Naive B cell (primary cell): Measurements from ENCODE around the gene DOCK3. TPM values are rescaled to one million over a fixed set of nuclear protein-coding genes. Genes with fewer than 3 reads are reported as not detected.
"Not testable (repeated sequence)": the region's sequence is repeated elsewhere in the genome, so short reads cannot be mapped to it uniquely, and the experiment has no call there.

Experiments
- ATAC-seq, 2 donors: fragments of 150-1000 bp; cut with Tn5 transposase; 2 replicates each; pipeline ENCODE4 v1.10.0; 2021; ENCODE audit warnings: low read depth in 2 of 2, mild to moderate bottlenecking in 2 of 2, moderate library complexity in 2 of 2
- DNase-seq: peaks from one replicate; pipeline ENCODE4 v3.0.0; 2022
- H3K27ac Mint-ChIP-seq, 6 donors: one replicate each; pipeline ENCODE4 v1.8.0; 2020 to 2022; ENCODE audit warnings: mild to moderate bottlenecking in 6 of 6, mixed read lengths in 6 of 6, moderate library complexity in 5 of 6, inconsistent platforms in 2 of 6
- H3K27me3 Mint-ChIP-seq, 3 donors: one replicate each; pipeline ENCODE4 v1.8.0; 2021 to 2022; ENCODE audit warnings: mixed read lengths in 3 of 3, mild to moderate bottlenecking in 1 of 3
- H3K36me3 Mint-ChIP-seq, 2 donors: one replicate each; pipeline ENCODE4 v1.8.0; 2020 to 2022; ENCODE audit warnings: mixed read lengths in 2 of 2, inconsistent platforms in 1 of 2, mild to moderate bottlenecking in 1 of 2
- H3K4me1 Mint-ChIP-seq, 3 donors: one replicate each; pipeline ENCODE4 v1.8.0; 2020 to 2022; ENCODE audit warnings: mixed read lengths in 3 of 3, inconsistent platforms in 1 of 3, mild to moderate bottlenecking in 1 of 3, moderate library complexity in 1 of 3
- H3K4me3 Mint-ChIP-seq, 8 donors: one replicate each; pipeline ENCODE4 v1.8.0; 2020 to 2022; ENCODE audit warnings: mild to moderate bottlenecking in 8 of 8, mixed read lengths in 8 of 8, moderate library complexity in 8 of 8, inconsistent platforms in 2 of 8
- H3K9me3 Mint-ChIP-seq, 7 donors: one replicate each; pipeline ENCODE4 v1.8.0; 2020 to 2022; ENCODE audit warnings: mixed read lengths in 7 of 7, mild to moderate bottlenecking in 5 of 7, inconsistent platforms in 2 of 7, moderate library complexity in 1 of 7
- polyA plus RNA-seq, 6 donors: library from polyadenylated mRNA; unstranded; fragments of 300-500 nt; fragmentation: Illumina TruSeq; gene quantifications; one replicate each; pipeline ENCODE4 v1.2.3, GENCODE V29; 2021; ENCODE audit warnings: low read depth in 6 of 6

Gene DOCK3
- polyA plus RNA-seq, 6 donors from 2014 or later = 0.03 to 0.04 (median 0.04) TPM; not detected in 3

DNA sequence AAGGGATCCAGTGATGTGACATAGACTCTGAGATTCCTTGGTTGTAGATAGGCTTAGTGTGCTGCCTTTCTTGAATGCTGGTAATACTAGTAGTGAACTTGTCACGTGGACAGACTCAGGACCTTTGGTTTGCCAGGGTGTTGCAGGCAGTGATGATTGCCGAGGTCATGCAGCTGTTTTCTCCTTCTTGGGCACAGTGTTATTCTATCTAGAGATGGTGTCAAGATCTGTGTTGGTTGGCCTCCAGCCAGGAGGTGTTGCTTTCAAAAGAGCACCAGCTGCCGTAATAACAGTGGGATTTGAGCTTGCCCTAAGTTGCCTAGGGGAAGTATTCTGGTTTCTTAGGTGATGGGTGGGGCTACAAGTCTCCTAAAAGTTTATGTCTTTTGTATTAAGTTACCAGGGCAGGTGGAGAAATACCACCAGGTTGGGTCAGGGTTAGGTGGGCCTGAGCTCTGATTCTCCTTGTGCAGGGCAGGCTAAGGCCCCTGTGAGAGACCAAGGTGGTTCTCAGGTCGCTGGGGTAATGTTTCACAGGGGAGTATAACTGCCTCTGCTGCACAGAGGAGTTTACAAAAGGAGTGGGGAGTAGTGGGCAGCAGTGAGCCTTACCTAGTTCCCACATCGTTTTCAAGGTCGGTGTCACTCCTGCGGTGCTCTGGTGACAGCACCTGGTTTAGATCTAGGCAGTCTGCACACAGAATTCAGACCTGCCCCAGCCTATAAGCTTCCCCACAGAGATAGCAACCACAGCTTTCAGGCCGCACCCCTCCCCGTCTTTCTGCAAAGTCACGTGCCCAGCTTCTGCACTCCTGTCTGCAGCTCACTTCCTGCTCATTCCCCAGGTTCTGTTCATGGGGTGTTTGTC lies 350.3 kb downstream of the DOCK3 start:
- Mint-ChIP-seq H3K36me3 (no peaks in the 10 kb centered on the region), H3K4me3 (peak overlapping the region in 1 of 8 donors; percentile 7), H3K4me1 (peaks cover 0 to 12% (median 5%) of the 10 kb centered on the region in 3 donors), H3K9me3 (peaks cover 0 to 10% (median 2%) of the 10 kb centered on the region in 7 donors), H3K27me3 (peaks cover 3 to 4% (median 4%) of the 10 kb centered on the region in 3 donors), H3K27ac (peak overlapping the region in 1 of 6 donors; percentile 69)
- ATAC-seq (peak in 1 of 2 donors; percentile 47), DNase-seq (peak; percentile 1)

DNA sequence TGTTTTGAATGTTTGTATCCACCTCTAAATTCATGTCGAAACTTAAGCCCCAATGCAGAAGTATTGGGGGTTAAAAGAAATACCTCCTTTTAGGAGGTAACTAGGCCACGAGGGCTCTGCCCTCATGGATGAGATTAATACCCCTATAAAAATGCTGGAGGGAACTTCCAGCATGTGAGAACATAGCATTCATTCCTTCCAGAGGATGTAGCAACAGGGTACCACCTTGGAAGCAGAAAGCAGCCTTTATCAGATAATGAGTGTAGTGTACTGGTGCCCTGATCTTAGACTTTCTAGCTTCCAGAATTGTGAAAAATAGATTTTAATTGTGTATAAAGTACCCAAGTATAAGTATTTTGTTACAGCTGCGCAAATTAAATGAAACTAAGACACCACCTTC lies 356.9 kb downstream of the DOCK3 start:
- no peaks in the 10 kb centered on the region for H3K36me3 Mint-ChIP-seq
- DNase-seq (no peak), ATAC-seq (no peak)
- H3K4me3 Mint-ChIP-seq = no peak overlapping the region
- no peaks in the 10 kb centered on the region for H3K4me1 Mint-ChIP-seq
- H3K27me3 Mint-ChIP-seq = peaks cover 1 to 26% (median 10%) of the 10 kb centered on the region in 3 donors
- no peak overlapping the region for H3K27ac Mint-ChIP-seq
- peaks cover 0 to 15% (median 5%) of the 10 kb centered on the region in 7 donors for H3K9me3 Mint-ChIP-seq

DNA sequence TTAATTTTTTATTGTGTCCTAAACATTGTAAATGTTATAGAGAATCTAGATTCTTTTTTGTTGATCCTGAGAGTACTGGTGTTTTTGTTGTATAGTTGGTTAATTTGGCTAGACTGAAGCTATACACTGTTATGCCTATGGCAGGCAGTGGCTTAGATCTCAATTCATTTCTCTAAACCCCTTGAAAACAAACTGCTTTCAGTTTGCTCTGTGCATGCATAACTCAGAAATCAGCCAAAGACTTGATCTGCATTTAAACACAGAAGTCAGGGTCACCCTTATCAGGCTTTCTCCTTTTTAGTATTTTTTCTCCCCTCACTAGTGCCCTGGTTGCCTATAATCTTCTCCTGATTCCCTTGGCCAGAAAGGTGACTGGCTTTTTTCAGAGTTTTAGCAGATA lies 360.9 kb downstream of the DOCK3 start:
- no peak for DNase-seq
- ATAC-seq = no peak
- Mint-ChIP-seq H3K27ac (no peak overlapping the region), H3K4me1 (no peaks in the 10 kb centered on the region), H3K27me3 (peaks cover 8 to 36% (median 17%) of the 10 kb centered on the region in 3 donors), H3K4me3 (no peak overlapping the region), H3K36me3 (no peaks in the 10 kb centered on the region), H3K9me3 (peaks cover 0 to 15% (median 3%) of the 10 kb centered on the region in 7 donors)

DNA sequence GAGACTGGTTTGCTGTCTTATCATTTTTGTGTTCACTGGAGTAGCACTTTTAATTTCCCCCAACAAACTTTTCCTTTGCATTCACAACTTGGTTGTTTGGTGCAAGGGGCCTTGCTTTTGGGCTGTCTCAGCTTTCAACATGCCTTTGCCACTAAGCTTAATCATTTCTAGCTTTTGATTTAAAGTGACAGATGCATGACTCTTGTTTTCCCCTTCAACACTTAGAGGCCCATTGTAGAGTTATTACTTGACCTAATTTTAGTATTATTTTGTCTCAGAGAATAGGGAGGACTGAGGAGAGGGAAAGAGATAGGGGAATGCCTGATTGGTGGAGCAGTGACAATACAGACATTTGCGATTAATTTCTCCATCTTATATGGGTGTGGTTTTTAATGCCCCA lies 370.3 kb downstream of the DOCK3 start:
- H3K27me3 Mint-ChIP-seq = peaks cover 13 to 18% (median 16%) of the 10 kb centered on the region in 3 donors
- DNase-seq (no peak), ATAC-seq (no peak)
- H3K4me1 Mint-ChIP-seq = no peaks in the 10 kb centered on the region
- no peak overlapping the region for H3K4me3 Mint-ChIP-seq
- no peak overlapping the region for H3K27ac Mint-ChIP-seq
- no peaks in the 10 kb centered on the region for H3K36me3 Mint-ChIP-seq
- H3K9me3 Mint-ChIP-seq = peaks cover 0 to 2% (median 0%) of the 10 kb centered on the region in 7 donors

DNA sequence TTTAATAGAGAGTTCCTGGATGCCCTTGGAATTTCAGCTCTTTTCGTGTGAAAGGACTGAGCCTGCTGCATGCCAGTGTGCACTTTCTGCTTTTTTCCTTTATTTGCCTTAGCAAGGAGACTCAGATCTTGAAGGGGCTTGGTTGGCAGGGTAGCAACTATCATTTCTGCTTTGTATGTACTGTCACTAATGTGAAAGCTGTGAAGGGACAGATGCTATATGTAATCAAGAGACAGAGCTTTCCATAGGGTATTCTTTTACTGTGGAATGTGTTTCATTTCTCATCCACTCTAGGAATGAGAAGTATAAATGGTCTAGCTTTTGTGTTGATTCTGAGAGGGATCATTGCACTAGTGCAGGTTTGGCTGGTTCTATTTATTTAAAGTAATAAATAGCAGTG lies 377.8 kb downstream of the DOCK3 start:
- H3K27ac Mint-ChIP-seq = no peak overlapping the region
- no peaks in the 10 kb centered on the region for H3K36me3 Mint-ChIP-seq
- no peak for ATAC-seq
- peaks cover 7 to 17% (median 11%) of the 10 kb centered on the region in 3 donors for H3K27me3 Mint-ChIP-seq
- H3K4me1 Mint-ChIP-seq = no peaks in the 10 kb centered on the region
- DNase-seq = no peak
- H3K4me3 Mint-ChIP-seq = no peak overlapping the region
- H3K9me3 Mint-ChIP-seq = no peaks in the 10 kb centered on the region

DNA sequence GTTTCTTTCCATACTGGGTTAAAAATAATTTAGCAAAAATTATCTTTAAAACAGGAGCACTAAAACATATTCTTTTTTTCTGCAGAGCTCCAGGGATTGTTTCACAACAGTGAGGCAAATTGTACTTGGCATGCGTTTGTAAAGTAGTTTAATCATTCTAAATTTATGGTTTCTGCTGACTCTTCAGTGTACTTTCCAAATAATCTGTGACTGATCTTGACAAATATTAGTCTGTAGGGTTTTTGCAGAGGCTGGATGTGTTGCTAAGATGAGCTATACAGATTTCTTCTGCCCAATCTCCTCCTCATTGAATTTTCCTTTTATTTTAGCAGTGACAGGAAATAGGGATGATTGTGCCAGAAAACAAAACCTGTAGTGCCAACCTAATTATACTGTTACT lies 382.4 kb downstream of the DOCK3 start:
- H3K36me3 Mint-ChIP-seq = no peaks in the 10 kb centered on the region
- no peak overlapping the region for H3K4me3 Mint-ChIP-seq
- no peak for DNase-seq
- peaks cover 11 to 25% (median 20%) of the 10 kb centered on the region in 3 donors for H3K27me3 Mint-ChIP-seq
- no peak for ATAC-seq
- no peaks in the 10 kb centered on the region for H3K4me1 Mint-ChIP-seq
- H3K9me3 Mint-ChIP-seq = peaks cover 0 to 2% (median 0%) of the 10 kb centered on the region in 7 donors
- no peak overlapping the region for H3K27ac Mint-ChIP-seq

DNA sequence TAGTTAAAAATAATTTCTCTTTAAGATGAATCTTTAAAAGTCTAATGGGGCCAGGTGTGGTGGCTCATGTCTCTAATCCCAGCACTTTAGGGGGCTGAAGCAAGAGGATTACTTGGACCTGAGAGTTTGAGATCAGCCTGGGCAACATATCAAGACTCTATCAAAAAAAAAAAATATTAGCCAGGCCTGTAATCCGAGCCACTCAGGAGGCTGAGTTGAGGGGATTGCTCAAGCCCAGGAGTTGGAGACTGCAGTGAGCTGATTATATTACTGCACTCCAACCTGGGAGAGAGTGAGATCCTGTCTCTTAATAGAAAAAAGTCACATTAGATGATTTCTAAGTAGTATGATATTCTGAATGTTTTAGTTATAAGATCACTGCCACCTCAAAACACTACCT lies 388.3 kb downstream of the DOCK3 start:
- Mint-ChIP-seq H3K4me1 (no peaks in the 10 kb centered on the region), H3K27me3 (peaks cover 8 to 23% (median 23%) of the 10 kb centered on the region in 3 donors), H3K9me3 (peaks cover 0 to 2% (median 0%) of the 10 kb centered on the region in 7 donors), H3K27ac (no peak overlapping the region), H3K36me3 (no peaks in the 10 kb centered on the region), H3K4me3 (no peak overlapping the region)
- no peak for ATAC-seq
- DNase-seq = no peak

DNA sequence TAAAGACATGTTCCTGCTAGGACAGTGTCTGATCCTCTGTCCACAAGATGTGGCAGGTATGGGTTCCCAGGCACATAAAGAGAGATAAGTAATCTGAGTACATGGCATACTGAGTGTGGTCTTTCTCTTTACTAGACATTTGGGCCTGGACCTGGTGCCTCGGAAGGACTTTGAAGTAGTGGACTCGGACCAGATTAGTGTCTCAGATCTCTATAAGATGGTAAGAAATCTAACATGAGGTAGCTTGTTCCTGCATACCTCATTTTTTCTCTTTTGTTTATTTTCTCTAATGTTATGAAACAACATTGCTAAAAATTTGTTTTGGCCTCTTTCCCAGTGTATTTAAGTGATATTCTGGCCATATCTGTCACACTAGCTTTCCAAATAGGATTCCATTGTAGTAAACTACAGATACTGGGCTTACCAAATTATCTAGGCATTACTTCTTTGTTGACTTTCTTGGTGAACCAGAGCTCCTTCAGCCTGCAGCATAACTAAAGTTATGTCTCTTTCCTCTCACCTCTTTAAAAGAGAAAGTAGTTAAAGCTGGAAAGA lies 400.6 kb downstream of the DOCK3 start:
- Mint-ChIP-seq H3K27me3 (peaks cover 0 to 13% (median 0%) of the 10 kb centered on the region in 3 donors), H3K36me3 (no peaks in the 10 kb centered on the region), H3K27ac (no peak overlapping the region), H3K4me3 (no peak overlapping the region), H3K4me1 (no peaks in the 10 kb centered on the region), H3K9me3 (no peaks in the 10 kb centered on the region)
- ATAC-seq = no peak
- no peak for DNase-seq

DNA sequence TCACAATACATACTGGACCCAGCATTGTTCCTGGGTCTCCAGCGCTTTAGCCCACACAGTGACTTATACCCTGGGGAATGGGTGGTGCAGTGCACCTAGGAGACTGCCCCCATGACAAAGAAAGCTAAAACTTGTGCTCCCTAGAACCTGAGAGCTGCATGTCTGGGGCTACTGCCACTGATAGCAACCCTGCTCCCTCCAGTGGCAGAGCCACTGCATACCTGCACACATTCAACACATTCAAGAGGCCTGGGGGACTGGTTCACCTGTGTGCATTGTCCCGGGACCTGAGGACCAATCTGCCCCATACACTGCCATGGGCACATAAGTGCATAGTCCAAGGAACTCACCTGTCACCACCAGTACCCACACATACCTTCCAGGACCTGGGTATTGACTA lies 407.6 kb downstream of the DOCK3 start:
- Mint-ChIP-seq H3K9me3 (peaks cover 22 to 47% (median 43%) of the 10 kb centered on the region in 7 donors), H3K4me3 (no peak overlapping the region), H3K27ac (no peak overlapping the region), H3K27me3 (peaks cover 0 to 12% (median 0%) of the 10 kb centered on the region in 3 donors), H3K36me3 (peaks cover 5 to 29% of the 10 kb centered on the region in 2 donors), H3K4me1 (no peaks in the 10 kb centered on the region)
- no peak for ATAC-seq
- DNase-seq = no peak

DNA sequence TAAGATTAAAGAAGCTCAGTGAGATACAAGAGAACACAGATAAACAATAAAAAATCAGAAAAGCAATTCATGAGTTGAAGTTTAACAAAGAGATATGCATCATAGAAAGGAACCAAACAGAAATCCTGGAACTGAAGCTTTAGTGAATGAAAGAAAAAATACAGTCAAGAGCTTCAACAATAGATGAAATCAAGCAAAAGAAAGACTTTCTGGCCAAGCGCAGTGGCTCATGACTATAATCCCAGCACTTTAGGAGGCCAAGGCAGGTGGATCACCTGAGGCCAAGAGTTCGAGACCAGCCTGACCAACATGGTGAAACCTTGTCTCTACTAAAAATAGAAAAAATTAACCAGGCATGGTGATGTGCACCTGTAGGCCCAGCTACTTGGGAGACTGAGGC lies 408.8 kb downstream of the DOCK3 start:
- H3K36me3 Mint-ChIP-seq = peaks cover 5 to 29% of the 10 kb centered on the region in 2 donors
- no peaks in the 10 kb centered on the region for H3K4me1 Mint-ChIP-seq
- ATAC-seq (no peak), DNase-seq (no peak)
- peaks cover 23 to 54% (median 43%) of the 10 kb centered on the region in 7 donors for H3K9me3 Mint-ChIP-seq
- peaks cover 0 to 12% (median 9%) of the 10 kb centered on the region in 3 donors for H3K27me3 Mint-ChIP-seq
- H3K27ac Mint-ChIP-seq = no peak overlapping the region
- no peak overlapping the region for H3K4me3 Mint-ChIP-seq

DNA sequence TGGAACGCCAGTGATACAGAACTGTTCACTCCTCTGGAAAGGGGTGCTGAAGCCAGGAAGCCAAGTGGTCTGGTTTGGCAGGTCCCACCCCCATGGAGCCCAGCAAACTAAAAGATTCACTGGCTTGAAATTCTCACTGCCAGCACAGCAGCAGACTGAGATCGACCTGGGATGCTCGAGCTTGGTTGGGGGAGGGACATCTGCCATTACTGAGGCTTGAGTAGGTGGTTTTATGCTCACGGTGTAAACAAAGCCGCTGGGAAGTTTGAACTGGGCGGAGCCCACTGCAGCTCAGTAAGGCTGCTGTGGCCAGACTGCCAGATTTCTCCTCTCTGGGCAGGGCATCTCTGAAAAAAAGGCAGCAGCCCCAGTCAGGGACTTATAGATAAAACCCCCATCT lies 417.4 kb downstream of the DOCK3 start:
- peaks cover 2 to 19% (median 8%) of the 10 kb centered on the region in 7 donors for H3K9me3 Mint-ChIP-seq
- H3K27ac Mint-ChIP-seq, ATAC-seq, DNase-seq, H3K4me1 Mint-ChIP-seq, H3K4me3 Mint-ChIP-seq, H3K36me3 Mint-ChIP-seq: not testable (repeated sequence)
- peaks cover 0 to 28% (median 7%) of the 10 kb centered on the region in 3 donors for H3K27me3 Mint-ChIP-seq

DNA sequence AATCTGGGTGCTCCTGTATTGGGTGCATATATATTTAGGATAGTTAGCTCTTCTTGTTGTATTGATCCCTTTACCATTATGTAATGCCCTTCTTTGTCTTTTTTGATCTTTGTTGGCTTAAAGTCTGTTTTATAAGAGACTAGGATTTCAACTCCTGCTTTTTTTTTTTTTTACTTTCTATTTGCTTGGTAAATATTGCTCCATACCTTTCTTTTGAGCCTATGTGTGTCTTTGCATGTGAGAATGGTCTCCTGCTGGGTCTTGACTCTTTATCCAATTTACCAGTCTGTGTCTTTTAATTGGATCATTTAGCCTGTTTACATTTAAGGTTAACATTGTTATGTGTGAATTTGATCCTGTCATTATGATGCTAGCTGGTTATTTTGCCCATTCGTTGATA lies 420.1 kb downstream of the DOCK3 start:
- not testable (repeated sequence) for H3K4me3 Mint-ChIP-seq, H3K4me1 Mint-ChIP-seq, H3K27ac Mint-ChIP-seq, H3K9me3 Mint-ChIP-seq, ATAC-seq, DNase-seq, H3K36me3 Mint-ChIP-seq
- peaks cover 4 to 19% (median 6%) of the 10 kb centered on the region in 3 donors for H3K27me3 Mint-ChIP-seq

DNA sequence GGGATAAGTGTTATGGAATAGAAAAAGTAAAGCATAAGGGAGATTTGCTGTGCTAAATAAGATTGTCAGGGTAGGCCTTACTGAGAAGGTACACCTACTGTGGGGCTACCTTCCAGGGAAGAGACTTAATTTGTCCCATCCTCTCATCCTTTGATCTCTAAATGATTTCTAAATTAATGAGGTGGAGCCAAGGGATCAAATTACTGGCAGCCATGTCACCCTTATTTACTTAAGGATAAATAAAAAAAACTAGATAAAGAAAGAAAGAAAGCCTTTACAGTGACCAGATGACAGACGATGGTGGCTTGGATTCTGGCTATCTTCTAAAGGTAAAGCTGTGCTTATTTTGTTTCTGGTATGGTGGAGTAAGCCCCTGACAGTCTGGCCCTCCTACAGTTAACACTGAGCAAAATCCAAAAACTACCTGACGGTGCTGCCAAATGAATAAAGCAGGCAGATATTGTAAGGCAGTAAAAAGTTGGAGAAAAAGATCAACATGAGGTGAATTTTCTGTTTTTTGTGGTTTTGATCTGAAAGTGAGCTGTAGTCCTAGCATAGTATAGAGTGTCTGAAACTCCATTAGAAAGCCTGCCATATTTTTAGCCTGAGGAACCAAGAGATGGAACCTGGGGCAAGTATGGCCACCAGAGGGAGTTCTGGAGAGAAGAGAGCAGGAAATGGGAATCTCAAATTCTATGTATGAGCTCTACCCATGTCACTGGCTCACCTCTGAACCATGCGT lies 425.2 kb downstream of the DOCK3 start:
- Mint-ChIP-seq H3K36me3 (no peaks in the 10 kb centered on the region), H3K4me1 (no peaks in the 10 kb centered on the region), H3K4me3 (no peak overlapping the region), H3K9me3 (peaks cover 1 to 9% (median 5%) of the 10 kb centered on the region in 7 donors), H3K27ac (peak overlapping the region in 1 of 6 donors; percentile 48), H3K27me3 (peaks cover 6 to 29% (median 14%) of the 10 kb centered on the region in 3 donors)
- DNase-seq (no peak), ATAC-seq (no peak)
